ENCODE data around the gene SLC47A2.

The SLC47A2 gene

GRCh38 chr17:19664821-19665181, 51.6 kb downstream of the SLC47A2 start:
- no peak overlapping the region for H3K4me3 ChIP-seq (ENCODE audit: control insufficient read depth, low read depth, low read length)
- DNase-seq (ENCODE audit: low read depth), result no peak
- TF ChIP-seq, protein P1, sequence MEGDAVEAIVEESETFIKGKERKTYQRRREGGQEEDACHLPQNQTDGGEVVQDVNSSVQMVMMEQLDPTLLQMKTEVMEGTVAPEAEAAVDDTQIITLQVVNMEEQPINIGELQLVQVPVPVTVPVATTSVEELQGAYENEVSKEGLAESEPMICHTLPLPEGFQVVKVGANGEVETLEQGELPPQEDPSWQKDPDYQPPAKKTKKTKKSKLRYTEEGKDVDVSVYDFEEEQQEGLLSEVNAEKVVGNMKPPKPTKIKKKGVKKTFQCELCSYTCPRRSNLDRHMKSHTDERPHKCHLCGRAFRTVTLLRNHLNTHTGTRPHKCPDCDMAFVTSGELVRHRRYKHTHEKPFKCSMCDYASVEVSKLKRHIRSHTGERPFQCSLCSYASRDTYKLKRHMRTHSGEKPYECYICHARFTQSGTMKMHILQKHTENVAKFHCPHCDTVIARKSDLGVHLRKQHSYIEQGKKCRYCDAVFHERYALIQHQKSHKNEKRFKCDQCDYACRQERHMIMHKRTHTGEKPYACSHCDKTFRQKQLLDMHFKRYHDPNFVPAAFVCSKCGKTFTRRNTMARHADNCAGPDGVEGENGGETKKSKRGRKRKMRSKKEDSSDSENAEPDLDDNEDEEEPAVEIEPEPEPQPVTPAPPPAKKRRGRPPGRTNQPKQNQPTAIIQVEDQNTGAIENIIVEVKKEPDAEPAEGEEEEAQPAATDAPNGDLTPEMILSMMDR (conservative IDR thresholded peaks at IDR 0.05; ENCODE audit: control insufficient read depth, insufficient read depth, low read depth, low read length), result no peak

- DNase-seq (ENCODE audit: low read depth), result no peak
- H3K4me3 ChIP-seq (ENCODE audit: control insufficient read depth, low read depth, low read length), result no peak overlapping the region
- TF ChIP-seq, protein P1 (conservative IDR thresholded peaks at IDR 0.05; ENCODE audit: control insufficient read depth, insufficient read depth, low read depth, low read length), result no peak
These were observed 52.1 kb downstream of the SLC47A2 start for GRCh38 chr17:19664136-19664820.

DNA sequence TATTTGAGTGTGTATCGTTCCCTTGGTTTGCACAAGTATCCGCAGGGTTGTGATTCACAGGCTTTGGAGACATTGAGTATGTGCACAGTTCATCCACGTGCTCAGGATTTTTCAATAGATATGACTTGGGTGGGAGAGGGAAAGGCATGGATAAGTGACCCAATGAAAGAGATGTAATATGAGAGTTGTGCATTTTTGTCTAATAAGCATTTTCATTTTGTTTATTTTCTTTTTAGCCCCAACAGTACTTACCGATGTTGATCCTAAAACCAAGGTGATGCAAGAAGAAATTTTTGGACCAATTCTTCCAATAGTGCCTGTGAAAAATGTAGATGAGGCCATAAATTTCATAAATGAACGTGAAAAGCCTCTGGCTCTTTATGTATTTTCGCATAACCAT, 53.3 kb downstream of the SLC47A2 start:
- DNase-seq (ENCODE audit: low read depth), result no peak
- TF ChIP-seq, protein P1 (conservative IDR thresholded peaks at IDR 0.05; ENCODE audit: control insufficient read depth, insufficient read depth, low read depth, low read length), result no peak
- H3K4me3 ChIP-seq (ENCODE audit: control insufficient read depth, low read depth, low read length), result no peak overlapping the region

DNA sequence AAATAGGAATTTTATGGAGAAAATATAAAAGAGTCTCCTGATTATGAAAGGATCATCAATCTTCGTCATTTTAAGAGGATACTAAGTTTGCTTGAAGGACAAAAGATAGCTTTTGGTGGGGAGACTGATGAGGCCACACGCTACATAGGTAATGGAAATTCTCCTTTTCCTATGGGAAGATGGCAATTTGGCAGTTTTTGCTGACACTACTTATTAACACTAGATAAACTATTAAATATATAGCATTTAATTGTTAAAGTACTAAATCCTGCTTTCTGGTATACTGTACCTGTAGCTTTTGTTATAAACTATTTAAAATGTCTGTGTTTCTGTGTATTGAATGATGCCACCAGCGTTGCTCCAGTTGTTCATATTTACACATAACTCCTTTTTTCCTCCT, 55.3 kb downstream of the SLC47A2 start:
- H3K4me3 ChIP-seq (ENCODE audit: control insufficient read depth, low read depth, low read length), result no peak overlapping the region
- TF ChIP-seq, protein P1 (conservative IDR thresholded peaks at IDR 0.05; ENCODE audit: control insufficient read depth, insufficient read depth, low read depth, low read length), result no peak
- DNase-seq (ENCODE audit: low read depth), result no peak

DNA sequence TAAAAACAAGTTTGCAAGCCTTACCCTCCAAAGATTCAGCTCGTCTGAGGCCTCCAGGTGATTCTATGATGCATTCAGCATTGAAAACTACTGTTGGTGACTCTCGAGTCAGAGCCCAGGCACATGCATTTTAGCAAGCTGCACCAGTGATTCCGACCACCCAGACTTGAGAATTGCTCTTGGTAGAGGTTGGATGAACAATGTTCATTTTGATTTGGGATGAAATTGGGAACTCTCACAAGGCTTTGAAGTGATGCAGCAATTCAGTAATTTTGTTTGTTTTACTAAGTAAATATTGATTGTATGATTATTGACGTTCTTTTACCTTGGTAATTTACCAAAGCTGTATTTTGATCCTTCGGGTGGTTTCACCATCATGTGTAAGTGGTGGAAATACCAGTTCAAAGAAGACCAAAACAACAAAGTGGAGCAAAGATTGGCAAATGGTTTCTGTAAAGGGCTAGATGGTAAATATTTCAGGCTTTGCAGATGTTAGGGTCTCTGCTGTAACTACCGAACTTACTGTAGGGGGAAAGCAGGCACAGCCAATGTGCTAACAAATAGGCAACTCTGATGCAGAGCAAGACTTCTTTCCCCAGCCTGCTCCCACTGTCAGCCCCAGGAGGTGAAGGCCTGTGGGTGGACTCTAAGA, 56.0 kb downstream of the SLC47A2 start:
- H3K4me3 ChIP-seq (ENCODE audit: control insufficient read depth, low read depth, low read length), result no peak overlapping the region
- TF ChIP-seq, protein P1 (conservative IDR thresholded peaks at IDR 0.05; ENCODE audit: control insufficient read depth, insufficient read depth, low read depth, low read length), result no peak
- DNase-seq (ENCODE audit: low read depth), result no peak

DNA sequence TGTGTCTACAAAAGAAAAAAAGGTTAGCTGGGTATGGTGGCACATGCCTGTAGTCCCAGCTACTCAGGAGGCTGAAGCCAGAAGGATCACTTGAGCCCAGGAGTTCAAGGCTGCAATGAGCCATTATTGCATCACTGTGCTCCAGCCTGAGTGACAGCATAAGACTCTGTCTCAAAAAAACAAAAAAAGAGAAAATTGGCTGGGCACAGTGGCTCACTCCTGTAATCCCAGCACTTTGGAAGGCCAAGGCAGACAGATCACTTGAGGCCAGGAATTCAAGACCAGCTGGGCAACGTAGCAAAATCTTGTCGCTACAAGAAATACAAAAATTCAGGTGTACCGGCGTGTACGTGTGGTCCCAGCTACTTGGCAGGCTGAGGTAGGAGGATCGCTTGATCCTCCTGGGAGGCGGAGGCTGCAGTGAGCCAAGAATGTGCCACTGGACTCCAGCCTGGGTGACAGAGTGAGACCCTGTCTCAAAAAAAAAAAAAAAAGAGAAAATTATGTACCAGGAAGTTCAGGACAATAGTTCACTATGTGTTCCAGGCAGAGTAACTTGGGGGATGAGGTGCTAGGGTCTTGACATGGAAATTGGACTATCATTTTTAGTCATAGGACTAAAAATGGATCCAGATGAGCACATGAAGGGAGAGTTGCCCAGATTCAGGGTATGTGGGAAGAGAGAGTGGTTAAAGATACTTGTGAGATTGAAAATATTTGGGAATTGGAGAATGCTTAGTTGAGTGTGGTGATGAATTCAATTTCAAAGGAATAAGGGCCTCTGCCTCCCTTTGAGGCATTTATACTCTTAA, 56.8 kb downstream of the SLC47A2 start:
- H3K4me3 ChIP-seq (ENCODE audit: control insufficient read depth, low read depth, low read length), result no peak overlapping the region
- TF ChIP-seq, protein P1 (conservative IDR thresholded peaks at IDR 0.05; ENCODE audit: control insufficient read depth, insufficient read depth, low read depth, low read length), result no peak
- no peak for DNase-seq (ENCODE audit: low read depth)

All from fibroblast of mammary gland (primary cell).